Kidney epithelial cell (primary cell): Measurements from ENCODE around the gene MITF. TPM values are rescaled to one million over a fixed set of nuclear protein-coding genes. Genes with fewer than 3 reads are reported as not detected.

Source experiments
- DNase-seq: peaks from one replicate; pipeline ENCODE4 v3.0.0-alpha.2; 2010; ENCODE audit warnings: low read depth
- H3K27me3 ChIP-seq: 2 replicates; pipeline ENCODE4 v1.6.0; 2011; ENCODE audit warnings: low read length; ENCODE audit not compliant: control insufficient read depth, insufficient read depth
- H3K36me3 ChIP-seq: 2 replicates; pipeline ENCODE4 v1.5.1; 2011; ENCODE audit warnings: low read length; ENCODE audit not compliant: control insufficient read depth, insufficient read depth
- H3K4me3 ChIP-seq: 2 replicates; pipeline ENCODE4 v1.5.1; 2011; ENCODE audit warnings: low read depth, mild to moderate bottlenecking, control low read depth, low read length
- CTCF ChIP-seq: IDR thresholded peaks from 2 replicates; pipeline ENCODE4 v1.5.1; 2011; ENCODE audit warnings: mild to moderate bottlenecking, moderate library complexity, low read length, control low read depth, inconsistent platforms; ENCODE audit not compliant: insufficient read depth, poor library complexity, severe bottlenecking
- total RNA-seq: library from RNA; depleted of rRNA; stranded (reverse); fragments of >200 nt; gene quantifications from 2 replicates; pipeline ENCODE4 v1.2.3, GENCODE V29; 2015

The MITF gene
- total RNA-seq, 1 donor from 2014 or later = 5.8 TPM

GRCh38 chr3:69770976-69771634, 31.8 kb downstream of the MITF start:
- TF ChIP-seq CTCF = no peak
- DNase-seq = no peak
- H3K4me3 ChIP-seq = no peak overlapping the region
- H3K27me3 ChIP-seq = no peaks in the 10 kb centered on the region
- H3K36me3 ChIP-seq = no peaks in the 10 kb centered on the region

GRCh38 chr3:69772152-69772867, 33.0 kb downstream of the MITF start:
- H3K36me3 ChIP-seq = no peaks in the 10 kb centered on the region
- no peak overlapping the region for H3K4me3 ChIP-seq
- TF ChIP-seq CTCF = no peak
- DNase-seq = no peak
- H3K27me3 ChIP-seq = no peaks in the 10 kb centered on the region

- no peak for DNase-seq
- no peak for TF ChIP-seq CTCF
- H3K27me3 ChIP-seq = no peaks in the 10 kb centered on the region
Measured at GRCh38 chr3:69774029-69774428, 34.8 kb downstream of the MITF start.

GRCh38 chr3:69775751-69776150, 36.5 kb downstream of the MITF start:
- no peak for TF ChIP-seq CTCF
- Histone ChIP-seq H3K36me3 (no peaks in the 10 kb centered on the region), H3K4me3 (no peak overlapping the region), H3K27me3 (no peaks in the 10 kb centered on the region)
- DNase-seq = no peak

More at GRCh38 chr3:69774029-69774428, 34.8 kb downstream of the MITF start:
- H3K4me3 ChIP-seq = no peak overlapping the region
- H3K36me3 ChIP-seq = no peaks in the 10 kb centered on the region

GRCh38 chr3:69776289-69776688, 37.0 kb downstream of the MITF start:
- no peak for DNase-seq
- no peak for TF ChIP-seq CTCF
- no peaks in the 10 kb centered on the region for H3K36me3 ChIP-seq
- no peak overlapping the region for H3K4me3 ChIP-seq
- no peaks in the 10 kb centered on the region for H3K27me3 ChIP-seq
